HG03060 (cell line): ENCODE measurements around the gene TMUB1.
A peak's percentile ranks its signal among the peaks of the same experiment; 100 is the strongest.

Source experiments
- ATAC-seq: cut with Tn5 transposase; IDR thresholded peaks from one replicate; pipeline ENCODE4 v1.9.1; 2021; ENCODE audit warnings: low read depth, moderate number of reproducible peaks; ENCODE audit not compliant: unreplicated experiment

Gene TMUB1

GRCh38 chr7:151086802-151087244, 3.5 kb upstream of the TMUB1 start:
- no peak for ATAC-seq

DNA sequence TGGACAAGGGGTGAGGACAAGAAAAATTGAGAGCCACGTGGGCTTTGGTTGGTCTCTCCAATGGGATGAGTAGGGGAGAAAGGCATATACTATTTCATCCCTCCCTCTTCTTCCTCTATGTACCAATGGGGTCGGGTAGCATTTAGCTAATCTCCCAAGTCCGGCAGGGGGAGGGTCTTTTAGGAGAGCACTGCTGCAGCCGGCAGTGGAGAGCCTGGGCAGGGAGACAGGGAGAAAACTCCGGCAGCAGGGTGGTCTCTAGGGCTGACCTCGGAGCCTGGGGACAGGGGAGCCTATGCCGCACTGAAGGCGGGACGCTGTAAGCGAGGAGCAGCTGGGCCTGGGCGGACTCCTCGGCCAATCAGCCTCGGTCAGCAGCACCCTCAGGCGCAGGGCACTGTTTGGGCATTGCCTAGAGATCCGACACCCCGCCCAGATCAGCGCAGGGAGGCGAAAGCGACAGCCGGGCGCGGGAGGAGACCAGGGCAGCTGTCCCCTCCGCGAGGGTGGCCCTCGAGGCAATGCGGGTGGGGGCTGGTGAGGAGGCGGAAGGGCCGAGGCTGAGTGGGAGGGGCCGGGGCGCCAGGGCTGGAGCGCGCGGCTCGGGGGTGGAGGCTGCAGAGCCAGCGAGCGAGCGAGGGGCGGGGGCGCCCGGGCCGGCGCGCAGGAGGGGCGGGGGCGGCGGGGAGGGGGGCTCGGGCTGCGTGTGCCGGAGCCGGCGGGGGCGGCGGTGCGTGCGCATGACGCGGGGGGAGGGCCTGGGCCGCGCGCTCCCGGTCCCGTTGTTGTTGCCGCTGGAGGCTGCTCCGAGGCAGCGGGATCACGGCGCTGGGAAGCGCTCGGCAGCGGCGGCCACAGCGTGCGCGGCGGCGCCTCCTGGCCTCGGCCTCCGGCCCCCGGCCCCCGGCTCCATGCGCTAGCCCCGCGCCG, 2.7 kb upstream of the TMUB1 start, which contains the start of gene AGAP3:
TSS of gene AGAP3 (plus strand) at position 785 of the 930 bp plus-strand sequence. CDS start 267 bp downstream, outside the sequence.
- no peak for ATAC-seq

DNA sequence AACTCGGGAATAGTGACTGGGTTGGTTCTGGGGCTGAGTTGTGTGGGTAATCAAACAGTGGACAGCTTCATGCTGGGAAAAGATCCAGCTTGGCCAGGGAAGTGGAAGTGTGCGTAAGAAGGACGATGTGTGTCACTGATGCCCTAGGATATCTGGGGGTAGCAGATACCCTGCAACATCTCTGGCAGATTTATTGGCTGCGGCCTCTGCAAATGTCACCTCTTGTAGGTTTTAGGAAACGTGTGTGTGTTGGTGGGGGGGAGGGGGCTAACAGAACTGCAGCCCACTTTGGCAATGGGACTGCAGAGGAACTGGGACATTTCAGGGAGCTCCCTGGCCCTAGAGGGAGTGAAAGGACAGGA, 2.0 kb upstream of the TMUB1 start:
- no peak for ATAC-seq

- ATAC-seq, result no peak
These were observed 499 bp upstream of the TMUB1 start for GRCh38 chr7:151083824-151084160.

- no peak for ATAC-seq
These were observed 887 bp downstream of the TMUB1 start for GRCh38 chr7:151082141-151083070.

GRCh38 chr7:151081170-151082101, 1.9 kb downstream of the TMUB1 start:
- ATAC-seq, result no peak

GRCh38 chr7:151080522-151081169, 2.6 kb downstream of the TMUB1 start, which contains the start of gene FASTK:
Gene FASTK, minus strand, starts transcription at chr7:151080809. Its CDS starts 43 bp downstream, at chr7:151080766.
- ATAC-seq, result peak; percentile 46

- no peak for ATAC-seq
These were observed 3.2 kb downstream of the TMUB1 start for GRCh38 chr7:151080067-151080521.

DNA sequence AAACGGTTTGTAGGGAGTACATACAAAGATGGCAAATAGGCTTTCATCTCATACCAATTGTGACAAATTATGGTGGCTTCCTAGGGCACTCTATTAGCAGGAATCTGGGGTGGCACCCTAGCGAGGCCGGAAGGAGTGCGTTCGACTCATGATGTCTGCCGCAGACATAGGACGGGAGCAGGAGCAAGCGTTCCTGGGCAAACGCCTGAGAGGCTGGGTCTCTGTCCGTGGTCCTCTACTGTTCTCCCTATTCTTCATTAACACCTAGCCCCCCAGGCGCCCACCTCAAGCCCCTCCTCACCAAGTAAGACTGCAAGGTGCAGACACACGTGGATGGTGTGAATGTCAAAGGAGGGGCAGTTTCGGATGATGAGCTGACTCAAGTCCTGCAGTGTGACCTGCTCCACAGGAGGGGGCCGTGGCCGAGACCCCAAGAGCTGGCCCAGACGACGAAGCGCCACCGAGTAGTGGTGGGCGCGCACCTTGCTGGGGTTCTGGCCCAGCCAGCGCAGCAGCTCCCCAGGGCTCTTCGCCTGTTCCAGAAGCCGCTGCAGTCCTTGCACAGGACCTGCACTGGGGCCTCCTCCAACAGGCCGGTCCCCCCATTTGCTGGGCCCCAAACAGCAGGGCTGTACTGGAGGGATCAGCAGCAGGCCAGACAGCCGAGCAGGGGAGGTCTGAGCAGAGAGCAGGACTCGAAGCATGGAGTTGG, 3.9 kb downstream of the TMUB1 start:
- no peak for ATAC-seq

- no peak for ATAC-seq
These were observed 4.9 kb downstream of the TMUB1 start for GRCh38 chr7:151078233-151079040.

GRCh38 chr7:151077705-151078232, 5.5 kb downstream of the TMUB1 start:
- ATAC-seq, result no peak

- no peak for ATAC-seq
These were observed 6.2 kb downstream of the TMUB1 start for GRCh38 chr7:151076863-151077704.

DNA sequence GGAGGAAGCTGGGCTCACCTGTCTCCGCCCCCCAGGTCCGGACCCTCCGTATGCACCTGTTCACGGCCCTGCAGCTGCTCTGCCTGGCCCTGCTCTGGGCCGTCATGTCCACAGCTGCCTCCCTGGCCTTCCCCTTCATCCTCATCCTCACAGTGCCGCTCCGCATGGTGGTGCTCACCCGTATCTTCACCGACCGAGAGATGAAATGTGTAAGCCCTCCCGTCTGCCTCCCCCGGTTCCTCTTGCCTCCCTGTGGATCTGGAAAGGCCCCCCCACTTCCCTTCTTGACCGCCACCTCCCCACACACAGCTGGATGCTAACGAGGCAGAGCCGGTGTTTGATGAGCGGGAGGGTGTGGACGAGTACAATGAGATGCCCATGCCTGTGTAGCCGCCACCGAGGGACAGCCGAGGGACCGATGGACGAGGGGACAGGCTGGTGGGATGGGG, 7.3 kb downstream of the TMUB1 start:
- ATAC-seq, result no peak

DNA sequence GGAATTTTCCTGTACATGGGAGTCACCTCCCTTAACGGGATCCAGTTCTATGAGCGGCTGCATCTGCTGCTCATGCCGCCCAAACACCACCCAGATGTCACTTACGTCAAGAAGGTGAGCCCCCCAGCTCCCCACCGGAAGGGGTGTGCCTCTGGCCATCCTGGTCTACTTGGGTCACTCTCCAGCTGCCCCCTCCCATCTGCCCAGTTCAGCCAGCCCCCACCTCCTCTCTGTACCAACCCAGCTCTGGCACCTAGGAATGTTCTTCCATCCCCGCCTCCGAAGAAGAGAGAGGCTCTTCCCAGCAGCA, 7.7 kb downstream of the TMUB1 start:
- no peak for ATAC-seq

DNA sequence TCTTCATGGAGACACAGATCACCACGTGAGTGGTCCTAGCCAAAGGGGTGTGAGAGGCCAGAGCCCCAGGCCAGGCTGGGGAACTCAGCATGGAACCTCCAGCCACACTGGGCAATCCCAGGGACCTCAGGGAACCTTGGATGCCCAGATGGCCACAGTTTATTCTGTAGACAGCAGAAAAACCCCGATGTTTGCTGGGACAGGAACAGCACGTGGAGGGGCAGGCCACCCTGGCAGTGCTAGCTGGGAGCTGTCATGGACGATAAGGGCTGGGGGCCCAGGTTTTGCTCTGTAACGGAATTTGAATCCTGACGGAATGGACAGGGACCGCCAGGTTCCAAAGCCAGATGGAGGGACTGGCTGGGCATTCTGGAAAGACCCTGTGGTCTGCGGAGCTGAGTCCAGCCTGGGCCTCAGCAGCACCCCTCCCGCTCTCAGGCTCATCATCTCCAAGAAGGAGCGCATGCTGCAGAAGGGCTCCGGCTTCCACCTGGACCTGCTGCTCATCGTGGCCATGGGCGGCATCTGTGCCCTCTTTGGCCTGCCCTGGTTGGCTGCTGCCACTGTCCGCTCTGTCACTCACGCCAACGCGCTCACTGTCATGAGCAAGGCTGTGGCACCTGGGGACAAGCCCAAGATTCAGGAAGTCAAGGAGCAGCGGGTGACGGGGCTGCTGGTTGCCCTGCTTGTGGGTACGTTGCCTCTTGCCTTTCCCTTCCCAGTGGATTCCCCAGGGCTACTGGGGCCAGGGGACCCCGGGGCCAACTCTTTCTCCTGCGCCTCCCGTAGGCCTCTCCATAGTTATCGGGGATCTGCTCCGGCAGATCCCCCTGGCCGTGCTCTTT, 8.3 kb downstream of the TMUB1 start:
- no peak for ATAC-seq

DNA sequence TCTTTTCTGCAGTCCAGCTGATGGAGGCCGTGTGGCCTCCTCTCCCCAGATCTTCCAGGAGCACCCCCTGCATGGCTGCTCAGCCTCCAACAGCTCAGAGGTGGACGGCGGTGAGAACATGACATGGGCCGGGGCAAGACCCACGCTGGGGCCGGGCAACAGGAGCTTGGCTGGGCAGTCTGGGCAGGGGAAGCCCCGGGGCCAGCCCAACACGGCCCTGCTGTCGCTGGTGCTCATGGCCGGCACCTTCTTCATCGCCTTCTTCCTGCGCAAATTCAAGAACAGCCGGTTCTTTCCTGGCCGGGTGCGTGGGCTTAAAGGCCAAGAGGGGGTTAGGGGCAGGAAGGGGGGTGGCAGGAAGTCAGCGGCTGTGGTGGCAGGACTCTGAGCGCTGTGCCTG, 9.3 kb downstream of the TMUB1 start:
- ATAC-seq, result no peak
